ENCODE results near the gene RPL11. TPM values are rescaled to one million over a fixed set of nuclear protein-coding genes. Genes with fewer than 3 reads are reported as not detected.
"Not testable (repeated sequence)": the region's sequence is repeated elsewhere in the genome, so short reads cannot be mapped to it uniquely, and the experiment has no call there.

RPL11 gene
- polyA plus RNA-seq, 1 donor (not counting 4 experiments of a cell fraction or from before 2014, with no cell fraction given): 2,447 TPM

- no peaks in the 10 kb centered on the region for H3K9me3 ChIP-seq (ENCODE audit: control insufficient read depth, low read depth, low read length)
- no peak for TF ChIP-seq CTCF (optimal IDR thresholded peaks at IDR 0.05 in 1 of 3, IDR thresholded peaks at IDR 0.05 in 1 of 3, conservative IDR thresholded peaks at IDR 0.05 in 1 of 3; ENCODE audit: extremely low read depth in 1 of 3, insufficient read depth in 2 of 3, low read length in 3 of 3)
- no peak for TF ChIP-seq EZH2 (IDR thresholded peaks at IDR 0.05; ENCODE audit: low read length)
- H3K36me3 ChIP-seq (ENCODE audit: control insufficient read depth in 2 of 2, extremely low read depth in 1 of 2, insufficient read depth in 2 of 2, low read length in 2 of 2): no peaks in the 10 kb centered on the region
- no peak overlapping the region for H3K4me2 ChIP-seq (ENCODE audit: control insufficient read depth, extremely low read depth, insufficient read depth, low read depth, low read length)
- DNase-seq (ENCODE audit: low read depth, low spot score) (no peak), FAIRE-seq (no peak)
- H2AFZ ChIP-seq (ENCODE audit: control insufficient read depth, low read length): no peak overlapping the region
- no peak overlapping the region for H3K9ac ChIP-seq (ENCODE audit: control insufficient read depth, extremely low read depth, insufficient read depth, low read length)
- no peaks in the 10 kb centered on the region for H3K79me2 ChIP-seq (ENCODE audit: control insufficient read depth, insufficient read depth, low read length)
- H3K9me1 ChIP-seq (ENCODE audit: control insufficient read depth, extremely low read depth, insufficient read depth, low read length): no peaks in the 10 kb centered on the region
- dilution Hi-C loops (cut with MboI; ENCODE audit: extremely low pct_ligation_motif_present, low sequenced_read_pairs): no loop called here
- no peaks in the 10 kb centered on the region for H3K4me1 ChIP-seq (ENCODE audit: control insufficient read depth, extremely low read depth, insufficient read depth, low read length)
- H4K20me1 ChIP-seq (ENCODE audit: control insufficient read depth, extremely low read depth, insufficient read depth, low read length): no peaks in the 10 kb centered on the region
- no peak overlapping the region for H3K27ac ChIP-seq (ENCODE audit: control insufficient read depth, insufficient read depth, low read length)
- H3K27me3 ChIP-seq (ENCODE audit: control insufficient read depth, extremely low read depth, insufficient read depth, low read length): peaks cover 4% of the 10 kb centered on the region
- H3K4me3 ChIP-seq (ENCODE audit: control insufficient read depth in 2 of 3, extremely low read depth in 1 of 3, insufficient read depth in 2 of 3, low read depth in 1 of 3, low read length in 3 of 3): no peak overlapping the region
These were observed 7.2 kb upstream of the RPL11 start for GRCh38 chr1:23684415-23684814.

DNA sequence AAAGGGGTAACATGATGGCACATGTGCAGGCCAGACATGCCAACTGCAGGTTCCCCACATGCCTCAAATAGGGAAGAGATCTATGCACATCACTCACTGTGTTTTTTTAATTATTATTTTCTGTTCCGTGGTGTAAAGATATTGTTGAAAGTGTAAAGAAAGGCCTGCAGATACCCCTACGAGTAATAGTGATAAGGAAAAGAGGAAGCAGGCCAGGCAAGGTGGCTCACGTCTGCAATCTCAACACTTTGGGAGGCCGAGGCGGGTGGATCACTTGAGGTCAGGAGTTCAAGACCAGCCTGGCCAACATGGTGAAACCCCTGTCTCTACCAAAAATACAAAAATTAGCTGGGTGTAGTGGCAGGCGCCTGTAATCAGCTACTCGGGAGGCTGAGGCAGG, 6.4 kb upstream of the RPL11 start:
- not testable (repeated sequence) for FAIRE-seq

DNA sequence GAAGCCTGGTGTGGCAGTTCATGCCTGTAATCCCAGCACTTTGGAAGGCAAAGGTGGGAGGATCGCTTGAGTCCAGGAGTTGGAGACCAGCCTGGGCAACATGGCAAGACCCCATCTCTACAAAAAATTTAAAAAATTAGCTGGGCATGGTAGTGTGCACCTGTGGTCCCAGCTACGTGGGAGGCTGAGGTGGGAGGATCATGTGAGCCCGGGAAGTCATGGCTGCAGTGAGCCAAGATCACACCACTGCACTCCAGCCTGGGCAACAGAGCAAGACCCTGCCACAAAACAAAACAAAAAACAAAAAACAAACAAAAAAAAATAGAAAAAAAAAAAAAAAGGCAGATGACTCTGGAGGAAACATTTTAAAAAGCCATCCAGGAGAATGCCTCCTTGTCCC, 3.9 kb upstream of the RPL11 start:
- peaks cover 11% of the 10 kb centered on the region for H3K79me2 ChIP-seq (ENCODE audit: control insufficient read depth, insufficient read depth, low read length)
- FAIRE-seq; H3K9ac ChIP-seq (ENCODE audit: control insufficient read depth, extremely low read depth, insufficient read depth, low read length); H2AFZ ChIP-seq (ENCODE audit: control insufficient read depth, low read length); H3K4me2 ChIP-seq (ENCODE audit: control insufficient read depth, extremely low read depth, insufficient read depth, low read depth, low read length); H3K27ac ChIP-seq (ENCODE audit: control insufficient read depth, insufficient read depth, low read length); dilution Hi-C loops (cut with MboI; ENCODE audit: extremely low pct_ligation_motif_present, low sequenced_read_pairs); H3K27me3 ChIP-seq (ENCODE audit: control insufficient read depth, extremely low read depth, insufficient read depth, low read length); H4K20me1 ChIP-seq (ENCODE audit: control insufficient read depth, extremely low read depth, insufficient read depth, low read length); H3K4me1 ChIP-seq (ENCODE audit: control insufficient read depth, extremely low read depth, insufficient read depth, low read length); H3K9me3 ChIP-seq (ENCODE audit: control insufficient read depth, low read depth, low read length); H3K4me3 ChIP-seq (ENCODE audit: control insufficient read depth in 2 of 3, extremely low read depth in 1 of 3, insufficient read depth in 2 of 3, low read depth in 1 of 3, low read length in 3 of 3); H3K9me1 ChIP-seq (ENCODE audit: control insufficient read depth, extremely low read depth, insufficient read depth, low read length); DNase-seq (ENCODE audit: low read depth, low spot score); H3K36me3 ChIP-seq (ENCODE audit: control insufficient read depth in 2 of 2, extremely low read depth in 1 of 2, insufficient read depth in 2 of 2, low read length in 2 of 2): not testable (repeated sequence)

More for the DNA sequence above, 6.4 kb upstream of the RPL11 start:
- H3K36me3 ChIP-seq (ENCODE audit: control insufficient read depth in 2 of 2, extremely low read depth in 1 of 2, insufficient read depth in 2 of 2, low read length in 2 of 2); H3K4me3 ChIP-seq (ENCODE audit: control insufficient read depth in 2 of 3, extremely low read depth in 1 of 3, insufficient read depth in 2 of 3, low read depth in 1 of 3, low read length in 3 of 3); H3K79me2 ChIP-seq (ENCODE audit: control insufficient read depth, insufficient read depth, low read length); H3K4me1 ChIP-seq (ENCODE audit: control insufficient read depth, extremely low read depth, insufficient read depth, low read length); H2AFZ ChIP-seq (ENCODE audit: control insufficient read depth, low read length); H3K9me1 ChIP-seq (ENCODE audit: control insufficient read depth, extremely low read depth, insufficient read depth, low read length); H3K4me2 ChIP-seq (ENCODE audit: control insufficient read depth, extremely low read depth, insufficient read depth, low read depth, low read length); dilution Hi-C loops (cut with MboI; ENCODE audit: extremely low pct_ligation_motif_present, low sequenced_read_pairs); DNase-seq (ENCODE audit: low read depth, low spot score); H3K9ac ChIP-seq (ENCODE audit: control insufficient read depth, extremely low read depth, insufficient read depth, low read length); H3K9me3 ChIP-seq (ENCODE audit: control insufficient read depth, low read depth, low read length); H3K27me3 ChIP-seq (ENCODE audit: control insufficient read depth, extremely low read depth, insufficient read depth, low read length); H3K27ac ChIP-seq (ENCODE audit: control insufficient read depth, insufficient read depth, low read length); H4K20me1 ChIP-seq (ENCODE audit: control insufficient read depth, extremely low read depth, insufficient read depth, low read length): not testable (repeated sequence)

GRCh38 chr1:23688281-23688680, 3.3 kb upstream of the RPL11 start:
- H3K9ac ChIP-seq (ENCODE audit: control insufficient read depth, extremely low read depth, insufficient read depth, low read length); FAIRE-seq; H3K4me1 ChIP-seq (ENCODE audit: control insufficient read depth, extremely low read depth, insufficient read depth, low read length); H3K4me3 ChIP-seq (ENCODE audit: control insufficient read depth in 2 of 3, extremely low read depth in 1 of 3, insufficient read depth in 2 of 3, low read depth in 1 of 3, low read length in 3 of 3); DNase-seq (ENCODE audit: low read depth, low spot score); H4K20me1 ChIP-seq (ENCODE audit: control insufficient read depth, extremely low read depth, insufficient read depth, low read length); dilution Hi-C loops (cut with MboI; ENCODE audit: extremely low pct_ligation_motif_present, low sequenced_read_pairs); H3K9me3 ChIP-seq (ENCODE audit: control insufficient read depth, low read depth, low read length); H3K9me1 ChIP-seq (ENCODE audit: control insufficient read depth, extremely low read depth, insufficient read depth, low read length); H3K4me2 ChIP-seq (ENCODE audit: control insufficient read depth, extremely low read depth, insufficient read depth, low read depth, low read length); H3K27me3 ChIP-seq (ENCODE audit: control insufficient read depth, extremely low read depth, insufficient read depth, low read length); H2AFZ ChIP-seq (ENCODE audit: control insufficient read depth, low read length); H3K27ac ChIP-seq (ENCODE audit: control insufficient read depth, insufficient read depth, low read length): not testable (repeated sequence)
- Histone ChIP-seq H3K79me2 (ENCODE audit: control insufficient read depth, insufficient read depth, low read length) (peaks cover 17% of the 10 kb centered on the region), H3K36me3 (ENCODE audit: control insufficient read depth in 2 of 2, extremely low read depth in 1 of 2, insufficient read depth in 2 of 2, low read length in 2 of 2) (peaks cover 2 to 13% of the 10 kb centered on the region in 2 experiments)

Data from keratinocyte (primary cell).